Fibroblast of peridontal ligament (primary cell): ENCODE measurements around the gene ADGRV1.
"Not testable (repeated sequence)": the region's sequence is repeated elsewhere in the genome, so short reads cannot be mapped to it uniquely, and the experiment has no call there.

ENCODE experiments used
- DNase-seq: peaks from one replicate; pipeline ENCODE4 v3.0.0-alpha.2; 2010; ENCODE audit errors: extremely low read depth

The ADGRV1 gene

GRCh38 chr5:90985341-90985740 is 426.7 kb downstream of the ADGRV1 start:
- DNase-seq: no peak

- DNase-seq: no peak
Observed at GRCh38 chr5:90987726-90988125, 429.1 kb downstream of the ADGRV1 start.

GRCh38 chr5:90991201-90991600 is 432.6 kb downstream of the ADGRV1 start:
- DNase-seq: no peak

GRCh38 chr5:90994796-90995195 is 436.2 kb downstream of the ADGRV1 start:
- DNase-seq: no peak

GRCh38 chr5:90996089-90996488 is 437.5 kb downstream of the ADGRV1 start:
- no peak for DNase-seq

GRCh38 chr5:90997082-90997481 is 438.5 kb downstream of the ADGRV1 start:
- no peak for DNase-seq

- DNase-seq: no peak
Observed at GRCh38 chr5:91000743-91001142, 442.1 kb downstream of the ADGRV1 start.

- DNase-seq: no peak
Observed at GRCh38 chr5:91006713-91007112, 448.1 kb downstream of the ADGRV1 start.

- no peak for DNase-seq
Observed at GRCh38 chr5:91007251-91007650, 448.7 kb downstream of the ADGRV1 start.

- DNase-seq: no peak
Observed at GRCh38 chr5:91007780-91008402, 449.3 kb downstream of the ADGRV1 start.

GRCh38 chr5:91010090-91010489 is 451.5 kb downstream of the ADGRV1 start:
- DNase-seq: no peak

- DNase-seq: no peak
Observed at GRCh38 chr5:91011029-91011428, 452.4 kb downstream of the ADGRV1 start.

GRCh38 chr5:91012867-91013266 is 454.3 kb downstream of the ADGRV1 start:
- not testable (repeated sequence) for DNase-seq

- no peak for DNase-seq
Observed at GRCh38 chr5:91016322-91016721, 457.7 kb downstream of the ADGRV1 start.

GRCh38 chr5:91016954-91017700 is 458.5 kb downstream of the ADGRV1 start:
- peak; percentile 90 for DNase-seq

GRCh38 chr5:91018200-91018599 is 459.6 kb downstream of the ADGRV1 start:
- DNase-seq: peak; percentile 76

- DNase-seq: no peak
Observed at GRCh38 chr5:91018712-91019371, 460.2 kb downstream of the ADGRV1 start.

GRCh38 chr5:91020065-91020800 is 461.6 kb downstream of the ADGRV1 start:
- DNase-seq: peak; percentile 39

GRCh38 chr5:91022518-91022917 is 463.9 kb downstream of the ADGRV1 start:
- DNase-seq: no peak

- DNase-seq: no peak
Observed at GRCh38 chr5:91024206-91024605, 465.6 kb downstream of the ADGRV1 start.

GRCh38 chr5:91024727-91025126 is 466.1 kb downstream of the ADGRV1 start:
- peak; percentile 82 for DNase-seq

- DNase-seq: no peak
Observed at GRCh38 chr5:91025449-91025848, 466.9 kb downstream of the ADGRV1 start.
